Measurements from ENCODE around the gene RCOR3.

The RCOR3 gene

DNA sequence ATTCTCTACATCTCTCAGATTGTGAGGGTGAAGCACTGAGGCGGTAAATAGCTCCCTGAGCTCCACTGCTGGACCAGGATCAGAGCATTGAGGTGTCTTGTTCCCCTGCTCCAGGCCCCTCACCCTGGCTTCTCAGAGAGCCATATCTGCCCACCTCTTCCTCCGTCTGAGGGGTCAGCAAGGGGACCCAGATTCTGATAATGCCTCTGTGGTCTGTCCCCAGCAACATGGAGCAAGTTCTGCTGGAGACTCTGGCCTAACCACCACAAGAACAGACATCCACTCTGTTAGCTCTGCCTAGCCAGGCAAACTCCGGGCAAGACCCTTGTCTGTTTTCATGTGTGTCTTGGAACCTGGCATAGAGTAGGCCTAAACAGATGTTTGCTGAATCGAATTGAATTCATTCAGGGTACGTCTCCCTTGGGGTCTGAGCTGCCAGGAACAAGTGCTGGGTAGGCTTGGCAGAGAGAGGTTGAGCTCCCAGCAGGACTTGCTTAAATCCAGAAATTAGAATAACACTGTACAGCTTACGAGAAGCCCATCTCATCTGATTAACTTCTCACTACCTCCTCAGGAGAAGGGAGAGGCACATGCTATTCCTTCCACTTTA, 69.8 kb downstream of the RCOR3 start:
- H3K4me3 ChIP-seq (ENCODE audit: low read depth, low read length), result no peak overlapping the region
- TF ChIP-seq, protein P1, sequence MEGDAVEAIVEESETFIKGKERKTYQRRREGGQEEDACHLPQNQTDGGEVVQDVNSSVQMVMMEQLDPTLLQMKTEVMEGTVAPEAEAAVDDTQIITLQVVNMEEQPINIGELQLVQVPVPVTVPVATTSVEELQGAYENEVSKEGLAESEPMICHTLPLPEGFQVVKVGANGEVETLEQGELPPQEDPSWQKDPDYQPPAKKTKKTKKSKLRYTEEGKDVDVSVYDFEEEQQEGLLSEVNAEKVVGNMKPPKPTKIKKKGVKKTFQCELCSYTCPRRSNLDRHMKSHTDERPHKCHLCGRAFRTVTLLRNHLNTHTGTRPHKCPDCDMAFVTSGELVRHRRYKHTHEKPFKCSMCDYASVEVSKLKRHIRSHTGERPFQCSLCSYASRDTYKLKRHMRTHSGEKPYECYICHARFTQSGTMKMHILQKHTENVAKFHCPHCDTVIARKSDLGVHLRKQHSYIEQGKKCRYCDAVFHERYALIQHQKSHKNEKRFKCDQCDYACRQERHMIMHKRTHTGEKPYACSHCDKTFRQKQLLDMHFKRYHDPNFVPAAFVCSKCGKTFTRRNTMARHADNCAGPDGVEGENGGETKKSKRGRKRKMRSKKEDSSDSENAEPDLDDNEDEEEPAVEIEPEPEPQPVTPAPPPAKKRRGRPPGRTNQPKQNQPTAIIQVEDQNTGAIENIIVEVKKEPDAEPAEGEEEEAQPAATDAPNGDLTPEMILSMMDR (IDR thresholded peaks at IDR 0.05; ENCODE audit: control insufficient read depth, extremely low read depth, insufficient read depth), result no peak
- no peak for DNase-seq (ENCODE audit: low read depth)

DNA sequence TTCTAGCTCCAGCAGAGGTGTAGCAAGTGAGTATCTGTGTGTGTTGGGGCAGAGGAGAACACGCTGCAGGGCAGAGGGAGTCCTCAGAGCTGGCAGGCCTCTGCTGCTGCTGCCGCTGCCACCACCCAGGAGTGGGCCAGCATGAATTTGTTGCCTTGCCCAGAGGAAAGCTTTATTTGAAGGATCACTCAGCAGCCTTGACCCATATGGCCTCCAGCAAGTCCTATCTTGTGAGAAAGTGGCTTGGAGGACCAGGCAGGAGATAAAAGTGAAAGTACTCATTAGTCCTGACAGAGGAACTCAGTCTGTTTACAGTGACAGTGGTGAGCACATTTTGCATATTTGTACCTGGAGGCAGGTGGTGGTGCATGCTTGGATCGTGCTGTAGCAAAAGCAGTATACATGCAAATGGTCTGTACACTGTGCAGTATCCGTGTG, 70.6 kb downstream of the RCOR3 start:
- TF ChIP-seq, protein P1 (IDR thresholded peaks at IDR 0.05; ENCODE audit: control insufficient read depth, extremely low read depth, insufficient read depth), result no peak
- H3K4me3 ChIP-seq (ENCODE audit: low read depth, low read length), result no peak overlapping the region
- DNase-seq (ENCODE audit: low read depth), result no peak

DNA sequence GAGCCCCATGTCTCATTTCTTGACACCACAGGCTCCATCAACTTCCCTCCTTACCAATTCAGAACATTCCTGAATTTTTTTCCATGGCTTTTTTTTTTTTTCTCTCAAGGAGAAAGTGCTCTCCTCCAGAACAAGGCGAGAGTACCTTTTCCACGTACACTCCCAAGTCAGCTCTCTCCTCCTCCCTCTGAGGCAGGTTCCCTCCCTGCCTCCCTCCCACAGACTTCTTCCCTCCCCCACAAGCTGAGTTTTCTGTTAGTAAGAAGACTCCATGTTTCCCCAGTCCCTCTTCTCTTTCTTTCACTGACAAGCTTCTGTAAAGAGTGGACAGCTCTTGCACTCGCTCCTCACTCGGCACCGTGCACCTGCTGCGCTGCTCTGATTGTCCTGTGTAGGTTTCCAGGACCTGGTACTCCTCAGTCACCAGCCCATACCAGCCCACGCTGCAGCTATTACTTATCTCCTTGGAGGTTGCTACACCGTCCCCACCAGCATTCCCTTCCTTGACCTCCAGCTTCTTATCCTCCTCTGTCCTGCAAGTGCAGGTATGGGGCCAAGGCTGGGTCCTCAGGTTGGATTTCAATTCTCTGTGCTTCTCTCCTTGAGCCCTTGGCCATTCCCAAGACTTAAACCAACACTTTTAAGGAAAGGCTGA, 71.2 kb downstream of the RCOR3 start:
- TF ChIP-seq, protein P1 (IDR thresholded peaks at IDR 0.05; ENCODE audit: control insufficient read depth, extremely low read depth, insufficient read depth), result no peak
- no peak for DNase-seq (ENCODE audit: low read depth)
- H3K4me3 ChIP-seq (ENCODE audit: low read depth, low read length), result no peak overlapping the region

- TF ChIP-seq, protein P1 (IDR thresholded peaks at IDR 0.05; ENCODE audit: control insufficient read depth, extremely low read depth, insufficient read depth), result no peak
- H3K4me3 ChIP-seq (ENCODE audit: low read depth, low read length), result no peak overlapping the region
- DNase-seq (ENCODE audit: low read depth), result no peak
Measured at GRCh38 chr1:211331011-211331709, 72.0 kb downstream of the RCOR3 start.

DNA sequence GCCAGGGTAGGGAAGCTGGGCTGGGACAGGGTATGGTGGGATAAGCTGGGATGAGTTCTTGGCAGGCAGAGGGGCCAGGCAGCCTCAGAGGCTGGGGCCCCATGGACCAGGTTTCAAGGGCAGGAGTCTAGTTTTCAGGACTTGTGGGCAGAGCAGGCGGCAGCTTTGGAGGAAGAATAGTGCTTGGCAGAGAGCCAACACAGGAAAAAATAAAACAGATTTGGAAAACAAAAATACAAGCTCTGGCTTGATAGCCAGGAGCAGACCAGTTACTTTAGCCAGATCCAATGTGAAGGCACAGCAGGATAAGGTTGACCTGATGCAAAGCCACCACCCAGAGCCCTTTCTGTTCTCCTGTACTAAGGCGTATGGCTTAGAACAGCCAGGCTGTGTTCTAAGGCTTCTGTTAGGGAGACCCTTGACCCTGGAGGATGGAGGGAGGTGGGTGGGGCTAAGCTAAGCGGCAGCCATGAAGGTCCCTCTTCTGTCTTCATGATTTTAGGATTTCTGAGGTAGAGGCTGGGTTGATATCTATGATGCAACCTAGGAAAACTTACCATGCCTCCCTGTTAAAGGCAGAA, 73.0 kb downstream of the RCOR3 start:
- TF ChIP-seq, protein P1 (IDR thresholded peaks at IDR 0.05; ENCODE audit: control insufficient read depth, extremely low read depth, insufficient read depth), result no peak
- no peak for DNase-seq (ENCODE audit: low read depth)
- no peak overlapping the region for H3K4me3 ChIP-seq (ENCODE audit: low read depth, low read length)

DNA sequence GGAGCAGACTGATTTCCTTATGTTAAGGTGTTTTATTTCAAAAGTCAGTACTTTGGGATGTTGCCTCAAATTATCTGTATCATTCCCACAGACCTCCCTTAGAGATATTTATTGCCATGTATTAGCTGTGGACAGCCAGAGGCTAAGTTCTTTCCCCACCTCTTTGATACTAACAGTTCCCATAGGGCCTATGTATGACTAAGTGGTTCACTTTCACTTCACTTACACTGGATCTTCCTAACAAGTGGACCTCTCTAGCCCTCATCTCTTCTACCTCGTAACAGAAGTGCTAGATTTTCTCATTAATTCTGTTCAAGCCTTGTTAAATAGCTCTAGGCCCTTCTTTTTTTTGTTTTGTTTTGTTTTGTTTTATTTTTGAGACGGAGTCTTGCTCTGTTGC, 73.7 kb downstream of the RCOR3 start:
- no peak for DNase-seq (ENCODE audit: low read depth)
- TF ChIP-seq, protein P1 (IDR thresholded peaks at IDR 0.05; ENCODE audit: control insufficient read depth, extremely low read depth, insufficient read depth), result no peak
- H3K4me3 ChIP-seq (ENCODE audit: low read depth, low read length), result no peak overlapping the region

Data from LNCaP clone FGC (cell line).